Gastrocnemius medialis (tissue), 4 donors: ENCODE data around the gene BMPR1A. TPM values are rescaled to one million over a fixed set of nuclear protein-coding genes. Genes with fewer than 3 reads are reported as not detected.

ENCODE experiments used
- ATAC-seq, 2 donors: fragments of 150-250 bp; one replicate each; pipeline ENCODE4 v1.9.1; 2016
- DNase-seq, 2 donors: peaks; one replicate each; pipeline ENCODE4 v3.0.0-alpha.2; 2019
- H3K27ac ChIP-seq, 4 donors: fragments of 200-600 bp; sonication (generic); 1 replicate in 1 of 4; 2 replicates in 3 of 4; pipeline ENCODE4 v1.5.1; 2016 to 2018; ENCODE audit warnings: mild to moderate bottlenecking in 2 of 4, moderate library complexity in 1 of 4
- H3K27me3 ChIP-seq, 3 donors: fragments of 200-600 bp; sonication (generic) in 2 of 3; 1 replicate in 1 of 3; 2 replicates in 2 of 3; pipeline versions ENCODE4 v1.5.1 to v1.6.0; 2016 to 2019; ENCODE audit warnings: mild to moderate bottlenecking in 1 of 3, moderate library complexity in 1 of 3
- H3K36me3 ChIP-seq, 2 donors: fragments of 200-600 bp; sonication (generic) in 1 of 2; one replicate each; pipeline ENCODE4 v1.5.1; 2017 to 2018
- H3K4me1 ChIP-seq, 2 donors: fragments of 200-600 bp; sonication (generic) in 1 of 2; one replicate each; pipeline ENCODE4 v1.5.1; 2016 to 2017; ENCODE audit warnings: mild to moderate bottlenecking in 2 of 2
- H3K4me3 ChIP-seq, 4 donors: fragments of 200-600 bp; sonication (generic) in 3 of 4; 1 replicate in 1 of 4; 2 replicates in 3 of 4; pipeline ENCODE4 v1.5.1; 2016 to 2019; ENCODE audit warnings: mild to moderate bottlenecking in 2 of 4
- H3K9me3 ChIP-seq, 3 donors: fragments of 200-600 bp; sonication (generic) in 2 of 3; 1 replicate in 1 of 3; 2 replicates in 2 of 3; pipeline ENCODE4 v1.5.1; 2016 to 2019
- POLR2A ChIP-seq, 2 donors: fragments of 450-650 bp; IDR thresholded peaks; one replicate each; pipeline ENCODE4 v1.6.1; 2017; ENCODE audit warnings: antibody characterized with exemption in 2 of 2, mild to moderate bottlenecking in 2 of 2, moderate library complexity in 2 of 2
- in situ Hi-C, 4 donors: fragments of 200-750 bp; cut with MboI; loops; one replicate each; pipeline versions ENCODE4 v1.15.0 to v1.8.0; 2017; ENCODE audit warnings: low sequenced_read_pairs in 4 of 4
- intact Hi-C: fragments of 100-400 bp; cut with DNase I; formaldehyde crosslinking; loops from one replicate; pipeline ENCODE4 v1.15.1; 2023; ENCODE audit warnings: low total_unique reads
- total RNA-seq, 4 donors: library from RNA; depleted of rRNA; stranded (reverse); fragments of >200 nt; gene quantifications; one replicate each; pipeline versions ENCODE4 v1.1.0 to v1.2.3, GENCODE V29; 2016
- TF ChIP-seq, protein P1 (sequence below), 5 experiments: fragments of 450-650 bp in 3 of 5; fragments of 200-600 bp in 2 of 5; sonication (generic) in 2 of 5; IDR thresholded peaks in 4 of 5; conservative IDR thresholded peaks in 1 of 5; 1 replicate in 4 of 5; 2 replicates in 1 of 5; pipeline ENCODE4 v1.5.1; 2016 to 2019; ENCODE audit warnings: antibody characterized with exemption in 5 of 5, mild to moderate bottlenecking in 3 of 5, moderate library complexity in 3 of 5

The BMPR1A gene
- total RNA-seq, 4 donors from 2014 or later = 16.4 to 22.7 (median 18.0) TPM

DNA sequence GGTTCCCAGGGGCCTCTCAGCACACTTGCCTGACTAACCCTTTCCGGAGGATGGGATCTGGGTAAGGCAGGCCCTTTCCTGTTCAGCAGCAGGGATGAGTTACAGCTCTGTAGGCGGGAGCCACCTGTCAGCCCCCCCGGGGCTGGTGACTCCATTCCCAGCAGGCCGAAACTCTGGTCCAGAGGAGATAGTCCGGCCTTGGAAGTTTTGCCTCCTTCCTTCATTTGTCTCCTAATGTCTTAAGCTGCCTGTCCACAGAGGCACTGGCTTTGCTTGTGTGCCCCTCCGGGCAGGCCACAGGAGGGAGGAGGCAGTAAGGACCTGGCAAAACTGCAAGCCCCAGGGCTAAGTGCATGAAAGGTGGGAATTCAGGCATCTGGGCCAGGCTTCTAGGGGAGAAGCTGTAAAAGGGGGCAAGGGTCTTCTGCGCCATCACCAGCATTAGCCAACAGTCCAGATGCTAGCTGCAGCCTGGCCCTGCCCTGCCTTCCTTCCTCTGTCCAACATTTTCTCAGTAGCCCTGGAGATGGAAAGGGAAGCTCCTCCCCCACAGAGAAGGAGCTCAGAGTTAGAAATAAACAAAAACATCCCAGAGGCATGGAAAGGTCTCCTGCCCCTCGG lies 213.1 kb downstream of the BMPR1A start:
- intact Hi-C loops (loop anchor here (5.0 kb wide), 2 partner anchors 212 to 282 kb away; partner anchors contain the start of gene BMPR1A), in situ Hi-C loops (no loop called here)
- H3K4me3 ChIP-seq = peak overlapping the region; percentile 62 to 87 (median 74)
- peak overlapping the region; percentile 90 to 98 (median 96) for H3K27ac ChIP-seq
- H3K4me1 ChIP-seq = peaks cover 32 to 42% of the 10 kb centered on the region in 2 donors
- H3K27me3 ChIP-seq = no peaks in the 10 kb centered on the region
- no peaks in the 10 kb centered on the region for H3K9me3 ChIP-seq
- H3K36me3 ChIP-seq = no peaks in the 10 kb centered on the region
- ATAC-seq (no peak), DNase-seq (peak in 1 of 2 donors; percentile 26)
- TF ChIP-seq POLR2A (IDR thresholded peaks at IDR 0.05) = peak in 1 of 2 donors; percentile 3
- TF ChIP-seq, protein P1, sequence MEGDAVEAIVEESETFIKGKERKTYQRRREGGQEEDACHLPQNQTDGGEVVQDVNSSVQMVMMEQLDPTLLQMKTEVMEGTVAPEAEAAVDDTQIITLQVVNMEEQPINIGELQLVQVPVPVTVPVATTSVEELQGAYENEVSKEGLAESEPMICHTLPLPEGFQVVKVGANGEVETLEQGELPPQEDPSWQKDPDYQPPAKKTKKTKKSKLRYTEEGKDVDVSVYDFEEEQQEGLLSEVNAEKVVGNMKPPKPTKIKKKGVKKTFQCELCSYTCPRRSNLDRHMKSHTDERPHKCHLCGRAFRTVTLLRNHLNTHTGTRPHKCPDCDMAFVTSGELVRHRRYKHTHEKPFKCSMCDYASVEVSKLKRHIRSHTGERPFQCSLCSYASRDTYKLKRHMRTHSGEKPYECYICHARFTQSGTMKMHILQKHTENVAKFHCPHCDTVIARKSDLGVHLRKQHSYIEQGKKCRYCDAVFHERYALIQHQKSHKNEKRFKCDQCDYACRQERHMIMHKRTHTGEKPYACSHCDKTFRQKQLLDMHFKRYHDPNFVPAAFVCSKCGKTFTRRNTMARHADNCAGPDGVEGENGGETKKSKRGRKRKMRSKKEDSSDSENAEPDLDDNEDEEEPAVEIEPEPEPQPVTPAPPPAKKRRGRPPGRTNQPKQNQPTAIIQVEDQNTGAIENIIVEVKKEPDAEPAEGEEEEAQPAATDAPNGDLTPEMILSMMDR (IDR thresholded peaks at IDR 0.05 in 4 of 5, conservative IDR thresholded peaks at IDR 0.05 in 1 of 5) = no peak

DNA sequence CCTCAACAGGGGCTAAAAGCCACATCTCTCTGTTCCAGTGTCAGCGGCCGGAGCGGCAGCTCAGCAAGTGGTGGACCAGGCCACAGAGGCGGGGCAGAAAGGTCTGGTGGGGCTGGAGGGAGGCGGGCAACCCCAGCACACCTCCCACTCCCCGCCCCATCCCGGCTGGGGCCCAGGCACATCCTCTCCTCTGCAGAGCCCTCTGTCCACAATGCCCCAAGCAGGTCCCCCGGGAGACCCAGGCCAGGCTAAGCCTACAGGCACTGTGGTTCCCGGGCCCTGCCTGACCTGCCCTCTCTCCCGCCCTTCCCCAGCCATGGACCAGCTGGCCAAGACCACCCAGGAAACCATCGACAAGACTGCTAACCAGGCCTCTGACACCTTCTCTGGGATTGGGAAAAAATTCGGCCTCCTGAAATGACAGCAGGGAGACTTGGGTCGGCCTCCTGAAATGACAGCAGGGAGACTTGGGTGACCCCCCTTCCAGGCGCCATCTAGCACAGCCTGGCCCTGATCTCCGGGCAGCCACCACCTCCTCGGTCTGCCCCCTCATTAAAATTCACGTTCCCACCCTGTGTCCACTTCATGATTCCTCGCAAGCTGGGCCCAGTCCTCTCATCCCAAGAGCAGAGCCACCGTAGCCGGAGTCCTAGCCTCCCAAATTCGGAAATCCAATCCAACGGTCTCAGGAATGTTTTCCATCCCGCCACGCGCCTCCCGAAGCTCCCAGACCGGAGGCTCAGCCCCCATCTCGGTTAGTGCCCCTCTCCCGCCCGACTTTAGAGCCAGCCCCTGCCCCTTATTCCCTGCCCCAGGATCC lies 214.0 kb downstream of the BMPR1A start:
- peaks cover 32 to 42% of the 10 kb centered on the region in 2 donors for H3K4me1 ChIP-seq
- ATAC-seq (peak; percentile 11 to 21), DNase-seq (peak; percentile 70 to 81)
- H3K4me3 ChIP-seq = peak overlapping the region; percentile 62 to 87 (median 74)
- in situ Hi-C loops (no loop called here), intact Hi-C loops (loop anchor here (5.0 kb wide), 1 partner anchor 213 kb away; the partner anchor contains the start of gene BMPR1A)
- peak overlapping the region; percentile 90 to 98 (median 96) for H3K27ac ChIP-seq
- no peaks in the 10 kb centered on the region for H3K9me3 ChIP-seq
- H3K36me3 ChIP-seq = no peaks in the 10 kb centered on the region
- H3K27me3 ChIP-seq = no peaks in the 10 kb centered on the region
- peak; percentile 64 to 72 for TF ChIP-seq POLR2A (IDR thresholded peaks at IDR 0.05)
- TF ChIP-seq, protein P1 (IDR thresholded peaks at IDR 0.05 in 4 of 5, conservative IDR thresholded peaks at IDR 0.05 in 1 of 5) = no peak

DNA sequence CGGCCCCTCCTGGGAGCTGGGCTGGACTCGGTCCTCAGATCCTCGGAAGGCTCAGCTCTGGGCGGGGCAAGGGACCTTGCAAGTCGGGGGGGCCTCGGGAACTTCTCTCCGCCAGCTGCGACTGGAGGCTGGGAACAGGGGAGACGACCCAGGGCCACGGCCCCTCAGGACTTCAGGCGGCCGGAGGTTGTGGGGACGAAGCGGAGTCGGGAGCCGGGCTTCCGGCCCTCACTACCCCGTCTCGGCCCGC lies 214.5 kb downstream of the BMPR1A start:
- H3K27ac ChIP-seq = peak overlapping the region; percentile 90 to 98 (median 96)
- in situ Hi-C loops (no loop called here), intact Hi-C loops (loop anchor here (1.0 to 5.0 kb wide), 2 partner anchors 124 to 214 kb away; partner anchors contain the start of genes BMPR1A and SHLD2)
- TF ChIP-seq POLR2A (IDR thresholded peaks at IDR 0.05) = peak; percentile 92 to 94
- TF ChIP-seq, protein P1 (IDR thresholded peaks at IDR 0.05 in 4 of 5, conservative IDR thresholded peaks at IDR 0.05 in 1 of 5) = no peak
- no peaks in the 10 kb centered on the region for H3K27me3 ChIP-seq
- H3K4me1 ChIP-seq = peaks cover 32 to 42% of the 10 kb centered on the region in 2 donors
- DNase-seq (no peak), ATAC-seq (peak; percentile 37 to 51)
- H3K4me3 ChIP-seq = peak overlapping the region; percentile 62 to 87 (median 74)
- no peaks in the 10 kb centered on the region for H3K9me3 ChIP-seq
- no peaks in the 10 kb centered on the region for H3K36me3 ChIP-seq

DNA sequence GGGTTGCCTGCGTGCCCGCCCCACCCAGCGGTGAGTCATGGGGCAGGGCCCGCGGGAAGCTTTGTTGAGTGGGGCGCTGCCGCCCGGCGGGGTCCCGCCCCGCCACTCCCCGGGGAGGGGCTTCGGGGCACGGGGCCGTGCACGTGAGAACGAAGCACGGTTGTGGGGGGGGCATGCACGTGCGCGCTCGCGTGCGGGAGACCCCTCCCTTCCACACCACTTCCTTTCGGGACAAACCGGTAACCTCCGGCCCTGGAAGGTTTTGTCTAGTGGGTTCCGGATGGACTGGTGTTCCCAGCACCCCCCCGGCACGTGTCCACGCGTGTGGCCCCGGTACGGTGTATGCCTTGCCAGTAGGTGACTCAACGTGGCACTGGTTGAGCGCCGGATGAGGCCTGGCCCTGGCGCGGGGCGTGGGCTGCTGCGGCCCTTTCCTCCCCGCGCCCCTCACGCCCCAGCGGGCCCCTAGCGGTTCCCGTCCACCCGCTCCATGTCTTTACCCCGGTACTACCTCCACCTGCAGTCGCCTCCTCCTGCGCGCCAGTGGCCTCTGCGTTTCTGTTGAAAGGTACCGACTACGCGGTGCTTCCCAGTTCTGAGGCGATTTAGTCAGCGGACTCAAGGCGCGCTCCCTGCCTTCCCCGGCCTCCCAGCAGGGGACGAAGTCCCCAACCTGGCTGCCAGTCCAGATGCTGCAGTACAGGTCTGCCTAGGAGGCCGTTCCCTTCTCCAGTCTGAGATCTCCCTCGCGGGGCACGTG lies 215.0 kb downstream of the BMPR1A start:
- in situ Hi-C loops = no loop called here

More for the DNA sequence above, 215.0 kb downstream of the BMPR1A start:
- H3K27me3 ChIP-seq = no peaks in the 10 kb centered on the region
- TF ChIP-seq POLR2A (IDR thresholded peaks at IDR 0.05) = peak in 1 of 2 donors; percentile 26
- TF ChIP-seq, protein P1 (IDR thresholded peaks at IDR 0.05 in 4 of 5, conservative IDR thresholded peaks at IDR 0.05 in 1 of 5) = no peak
- intact Hi-C loops = loop anchor here (1.0 to 5.0 kb wide), 2 partner anchors 124 to 214 kb away; partner anchors contain the start of genes BMPR1A and SHLD2
- H3K9me3 ChIP-seq = no peaks in the 10 kb centered on the region
- H3K27ac ChIP-seq = peak overlapping the region; percentile 90 to 98 (median 96)
- H3K4me3 ChIP-seq = peak overlapping the region; percentile 62 to 87 (median 74)
- H3K4me1 ChIP-seq = peaks cover 27 to 37% of the 10 kb centered on the region in 2 donors
- H3K36me3 ChIP-seq = no peaks in the 10 kb centered on the region
- peak; percentile 75 to 85 for DNase-seq
- peak; percentile 71 to 76 for ATAC-seq
